GM13976 (cell line): ENCODE data around the gene SLC22A5.
"Not testable (repeated sequence)": the region's sequence is repeated elsewhere in the genome, so short reads cannot be mapped to it uniquely, and the experiment has no call there.

Experiments used
- DNase-seq: peaks from one replicate; pipeline ENCODE4 v3.0.0; 2012; ENCODE audit warnings: low spot score
- in situ Hi-C: fragments of 300-500 bp; cut with MboI; formaldehyde crosslinking; loops from one replicate; pipeline ENCODE4 v1.12.0; 2022; ENCODE audit warnings: low sequenced_read_pairs, mixed read lengths, inconsistent platforms; ENCODE audit not compliant: unreplicated experiment
- TF ChIP-seq, protein P1 (sequence below): IDR thresholded peaks from 2 replicates; pipeline ENCODE4 v1.5.1; 2012; ENCODE audit warnings: borderline replicate concordance, mild to moderate bottlenecking; ENCODE audit not compliant: insufficient read depth; ENCODE audit errors: extremely low read depth, missing control alignments, control extremely low read depth

Gene SLC22A5

DNA sequence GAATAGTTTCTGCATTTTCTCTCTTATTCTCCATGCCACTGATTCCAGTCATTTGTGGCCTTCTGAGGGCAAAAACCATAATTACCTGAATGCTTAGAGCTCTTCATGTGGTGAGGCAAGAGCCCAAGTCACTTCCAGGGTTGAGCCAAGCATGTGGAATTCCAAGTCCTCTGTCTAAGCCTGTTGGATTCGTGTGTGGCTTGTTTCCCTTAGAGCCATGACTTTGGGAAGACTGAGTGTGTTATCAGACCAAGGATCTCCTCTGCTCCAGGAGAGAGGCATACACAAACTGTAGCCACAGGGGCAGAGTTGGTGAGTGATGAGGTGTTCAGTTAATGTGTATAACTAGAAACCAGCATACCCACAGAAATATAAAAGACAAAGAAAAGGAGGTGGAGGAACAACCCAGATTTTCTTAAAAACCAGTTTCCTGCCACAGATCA lies 27.1 kb downstream of the SLC22A5 start:
- in situ Hi-C loops = no loop called here
- no peak for DNase-seq
- TF ChIP-seq, protein P1, sequence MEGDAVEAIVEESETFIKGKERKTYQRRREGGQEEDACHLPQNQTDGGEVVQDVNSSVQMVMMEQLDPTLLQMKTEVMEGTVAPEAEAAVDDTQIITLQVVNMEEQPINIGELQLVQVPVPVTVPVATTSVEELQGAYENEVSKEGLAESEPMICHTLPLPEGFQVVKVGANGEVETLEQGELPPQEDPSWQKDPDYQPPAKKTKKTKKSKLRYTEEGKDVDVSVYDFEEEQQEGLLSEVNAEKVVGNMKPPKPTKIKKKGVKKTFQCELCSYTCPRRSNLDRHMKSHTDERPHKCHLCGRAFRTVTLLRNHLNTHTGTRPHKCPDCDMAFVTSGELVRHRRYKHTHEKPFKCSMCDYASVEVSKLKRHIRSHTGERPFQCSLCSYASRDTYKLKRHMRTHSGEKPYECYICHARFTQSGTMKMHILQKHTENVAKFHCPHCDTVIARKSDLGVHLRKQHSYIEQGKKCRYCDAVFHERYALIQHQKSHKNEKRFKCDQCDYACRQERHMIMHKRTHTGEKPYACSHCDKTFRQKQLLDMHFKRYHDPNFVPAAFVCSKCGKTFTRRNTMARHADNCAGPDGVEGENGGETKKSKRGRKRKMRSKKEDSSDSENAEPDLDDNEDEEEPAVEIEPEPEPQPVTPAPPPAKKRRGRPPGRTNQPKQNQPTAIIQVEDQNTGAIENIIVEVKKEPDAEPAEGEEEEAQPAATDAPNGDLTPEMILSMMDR = no peak

- DNase-seq = no peak
- TF ChIP-seq, protein P1 = no peak
- in situ Hi-C loops = no loop called here
These were observed 27.7 kb downstream of the SLC22A5 start for GRCh38 chr5:132397224-132397623.

DNA sequence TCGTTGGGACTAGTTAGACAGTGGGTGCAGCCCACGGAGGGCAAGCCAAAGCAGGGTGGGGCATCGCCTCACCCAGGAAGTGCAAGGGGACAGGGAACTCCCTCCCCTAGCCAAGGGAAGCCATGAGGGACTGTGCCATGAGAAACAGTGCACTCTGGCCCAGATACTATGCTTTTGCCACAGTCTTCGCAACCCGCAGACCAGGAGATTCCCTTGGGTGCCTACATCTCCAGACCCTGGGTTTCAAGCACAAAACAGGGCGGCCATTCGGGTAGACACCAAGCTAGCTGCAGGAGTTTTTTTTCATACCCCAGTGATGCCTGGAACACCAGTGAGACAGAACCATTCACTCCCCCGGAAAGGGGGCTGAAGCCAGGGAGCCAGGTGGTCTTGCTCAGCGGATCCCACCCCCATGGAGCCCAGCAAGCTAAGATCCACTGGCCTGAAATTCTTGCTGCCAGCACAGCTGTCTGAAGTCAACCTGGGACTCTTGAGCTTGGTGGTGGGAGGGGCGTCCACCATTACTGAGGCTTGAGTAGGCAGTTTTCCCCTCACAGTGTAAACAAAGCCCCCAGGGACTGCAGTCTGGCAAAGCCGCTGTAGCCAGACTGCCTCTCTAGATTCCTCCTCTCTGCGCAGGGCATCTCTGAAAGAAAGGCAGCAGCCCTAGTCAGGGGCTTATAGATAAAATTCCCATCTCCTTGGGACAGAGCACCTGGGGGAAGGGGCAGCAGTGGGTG lies 28.6 kb downstream of the SLC22A5 start:
- in situ Hi-C loops = not testable (repeated sequence)

GRCh38 chr5:132404041-132404440 lies 34.5 kb downstream of the SLC22A5 start:
- in situ Hi-C loops, DNase-seq: not testable (repeated sequence)

More for the DNA sequence above, 28.6 kb downstream of the SLC22A5 start:
- not testable (repeated sequence) for DNase-seq

DNA sequence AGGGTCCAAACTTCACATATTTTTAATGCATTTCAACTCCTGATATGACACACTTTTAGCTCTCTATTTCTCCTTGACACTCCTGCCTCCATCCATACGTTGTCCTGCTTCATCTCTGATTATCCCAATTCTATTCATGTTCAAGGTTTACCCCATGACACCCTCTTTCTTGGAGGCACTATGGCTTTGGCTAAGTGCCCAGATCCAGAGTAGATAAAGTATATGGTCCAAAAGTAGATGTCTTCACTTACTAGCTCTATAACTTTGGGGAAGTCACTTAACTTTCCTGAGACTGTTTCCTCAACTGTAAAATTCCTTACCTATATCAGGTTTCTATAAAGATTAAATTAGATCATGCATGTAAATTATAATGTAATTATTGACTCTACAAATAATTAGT lies 36.1 kb downstream of the SLC22A5 start:
- TF ChIP-seq, protein P1 = no peak
- no peak for DNase-seq
- in situ Hi-C loops = no loop called here

DNA sequence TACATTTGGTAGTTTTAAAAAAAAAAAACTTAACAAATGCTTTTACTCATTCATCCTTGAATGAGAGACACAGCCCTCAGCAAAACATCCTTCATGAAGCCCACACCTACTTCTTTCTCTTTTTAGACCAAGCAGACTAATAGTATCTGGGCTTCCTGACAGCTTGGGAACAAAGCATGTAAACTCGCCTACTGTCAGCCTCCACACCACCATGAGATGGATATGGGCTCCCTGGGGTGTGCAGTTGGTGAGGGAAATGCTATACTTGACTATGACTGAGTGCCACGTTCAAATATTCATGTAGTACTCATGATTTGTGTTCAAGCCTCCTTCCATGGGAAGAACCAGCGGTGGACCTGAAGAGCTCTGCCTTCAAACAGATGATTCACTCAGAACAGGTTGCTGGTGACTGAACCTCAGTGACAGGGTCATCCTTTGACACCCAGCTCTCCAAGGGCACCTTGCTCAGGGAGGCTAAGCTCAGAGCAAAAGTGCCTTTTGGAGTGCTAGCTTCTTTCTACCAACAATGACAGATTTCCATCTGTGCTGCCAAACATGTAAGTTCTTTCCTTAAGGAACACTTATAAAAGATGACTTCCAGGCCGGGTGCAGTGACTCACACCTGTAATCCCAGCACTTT lies 36.8 kb downstream of the SLC22A5 start:
- DNase-seq = no peak
- TF ChIP-seq, protein P1 = no peak
- in situ Hi-C loops = no loop called here

DNA sequence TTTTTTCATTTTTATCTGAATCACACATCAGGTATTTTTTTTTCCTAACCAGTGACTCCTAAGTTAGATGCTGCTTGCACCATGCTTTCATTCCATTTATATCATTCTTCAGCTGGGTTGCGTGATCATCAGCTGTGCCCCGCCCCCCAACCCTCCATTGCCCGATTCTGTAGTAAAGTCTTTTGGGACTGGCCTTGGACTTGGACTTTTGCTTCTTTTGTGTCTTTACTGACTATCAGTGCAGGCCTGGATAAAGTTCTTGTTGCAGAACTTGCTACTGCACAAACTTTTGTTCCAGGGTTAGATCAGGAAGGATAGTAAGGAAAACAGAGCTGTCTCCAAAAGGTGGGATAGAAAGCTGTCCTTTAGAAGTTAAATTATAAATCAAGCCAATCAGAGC lies 38.5 kb downstream of the SLC22A5 start:
- no peak for DNase-seq
- in situ Hi-C loops = no loop called here
- TF ChIP-seq, protein P1 = no peak
